ENCODE data around the gene IQSEC3. TPM values are rescaled to one million over a fixed set of nuclear protein-coding genes. Genes with fewer than 3 reads are reported as not detected.

The IQSEC3 gene
- polyA plus RNA-seq, 1 donor from 2014 or later, result 2.4 TPM

- H3F3A ChIP-seq (ENCODE audit: insufficient read depth, low read length, poor library complexity, severe bottlenecking), result no peaks in the 10 kb centered on the region
- no peaks in the 10 kb centered on the region for H4K20me1 ChIP-seq (ENCODE audit: insufficient read depth)
- H3K4me2 ChIP-seq (ENCODE audit: low read length), result no peak overlapping the region
- no peak overlapping the region for H3K27ac ChIP-seq (ENCODE audit: low read length)
- H3K79me2 ChIP-seq (replicated peaks; ENCODE audit: insufficient read depth, low read length), result no peaks in the 10 kb centered on the region
- H3K27me3 ChIP-seq (ENCODE audit: insufficient read depth, low read depth, low read length), result no peaks in the 10 kb centered on the region
- no peak overlapping the region for H2AFZ ChIP-seq (ENCODE audit: low read depth, low read length)
- H3K4me3 ChIP-seq (ENCODE audit: low read length), result no peak overlapping the region
- H3K9me2 ChIP-seq (ENCODE audit: insufficient read depth, low read length), result no peaks in the 10 kb centered on the region
- H3K9me3 ChIP-seq (ENCODE audit: low read length), result no peaks in the 10 kb centered on the region
- no peaks in the 10 kb centered on the region for H3K36me3 ChIP-seq (ENCODE audit: insufficient read depth, low read length)
- TF ChIP-seq RAD21 (conservative IDR thresholded peaks at IDR 0.05) (no peak), POLR2AphosphoS5 (IDR thresholded peaks at IDR 0.05) (no peak), TAF1 (IDR thresholded peaks at IDR 0.05; ENCODE audit: low read depth) (no peak), REST (IDR thresholded peaks at IDR 0.05; ENCODE audit: borderline replicate concordance) (no peak)
- no peak overlapping the region for H3K9ac ChIP-seq (ENCODE audit: low read length)
Measured at GRCh38 chr12:177980-178828, 111.6 kb downstream of the IQSEC3 start.

GRCh38 chr12:178829-179109, 112.2 kb downstream of the IQSEC3 start:
- H3K27me3 ChIP-seq (ENCODE audit: insufficient read depth, low read depth, low read length), result no peaks in the 10 kb centered on the region
- no peak overlapping the region for H3K4me2 ChIP-seq (ENCODE audit: low read length)
- H3F3A ChIP-seq (ENCODE audit: insufficient read depth, low read length, poor library complexity, severe bottlenecking), result no peaks in the 10 kb centered on the region
- H3K36me3 ChIP-seq (ENCODE audit: insufficient read depth, low read length), result no peaks in the 10 kb centered on the region
- H3K9me3 ChIP-seq (ENCODE audit: low read length), result no peaks in the 10 kb centered on the region
- H2AFZ ChIP-seq (ENCODE audit: low read depth, low read length), result no peak overlapping the region
- no peak overlapping the region for H3K4me3 ChIP-seq (ENCODE audit: low read length)
- no peaks in the 10 kb centered on the region for H4K20me1 ChIP-seq (ENCODE audit: insufficient read depth)
- H3K9ac ChIP-seq (ENCODE audit: low read length), result no peak overlapping the region
- TF ChIP-seq EP300 (conservative IDR thresholded peaks at IDR 0.05; ENCODE audit: poor library complexity, severe bottlenecking) (no peak), REST (IDR thresholded peaks at IDR 0.05; ENCODE audit: borderline replicate concordance) (no peak), MXI1 (conservative IDR thresholded peaks at IDR 0.05; ENCODE audit: poor library complexity, severe bottlenecking) (no peak)
- H3K79me2 ChIP-seq (replicated peaks; ENCODE audit: insufficient read depth, low read length), result no peaks in the 10 kb centered on the region
- H3K27ac ChIP-seq (ENCODE audit: low read length), result no peak overlapping the region
- H3K9me2 ChIP-seq (ENCODE audit: insufficient read depth, low read length), result no peaks in the 10 kb centered on the region

All from neural cell (in vitro differentiated cells).